SW480 (cell line): Measurements from ENCODE around the gene PLCD4.
A peak's percentile ranks its signal among the peaks of the same experiment; 100 is the strongest.

Experiments used
- DNase-seq: peaks from one replicate; pipeline ENCODE4 v3.0.0-alpha.2; 2016; ENCODE audit warnings: low spot score

The PLCD4 gene

DNA sequence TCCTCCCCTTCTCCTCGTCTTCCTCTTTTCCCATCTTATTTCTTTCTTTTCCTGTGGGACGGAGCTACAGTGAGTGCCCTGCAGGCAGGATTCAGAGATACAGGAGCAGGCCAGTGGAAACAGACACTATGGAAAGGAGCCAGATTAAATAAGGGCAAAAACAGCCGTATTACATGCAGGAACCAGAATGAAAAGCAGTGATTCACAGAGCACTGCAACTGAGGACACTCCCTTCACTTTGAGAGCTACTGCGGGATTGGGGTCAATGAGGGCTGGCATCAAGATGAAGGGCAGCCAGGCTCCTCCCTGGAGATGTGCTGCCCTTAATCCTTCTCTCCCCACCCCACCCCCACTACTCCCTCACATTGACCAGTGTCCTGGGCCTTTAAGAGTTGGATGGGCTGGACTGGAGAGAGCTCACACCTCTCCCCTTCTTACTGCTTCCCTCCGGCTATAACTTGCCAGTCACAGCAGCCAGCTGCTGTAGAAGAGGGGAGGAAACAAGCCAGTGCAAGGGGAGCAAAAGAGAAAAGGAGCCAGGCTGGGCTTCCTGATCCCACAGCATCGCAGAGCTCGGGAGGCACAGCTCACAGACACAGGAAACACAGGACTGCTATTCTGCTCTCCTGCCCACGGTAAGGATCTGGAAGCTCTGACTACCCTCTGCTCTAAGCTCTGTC, at the start of gene PLCD4:
TSS of gene PLCD4 (plus strand) at position 464 of the 680 bp plus-strand sequence. CDS start 7,841 bp downstream, outside the sequence.
- no peak for DNase-seq

DNA sequence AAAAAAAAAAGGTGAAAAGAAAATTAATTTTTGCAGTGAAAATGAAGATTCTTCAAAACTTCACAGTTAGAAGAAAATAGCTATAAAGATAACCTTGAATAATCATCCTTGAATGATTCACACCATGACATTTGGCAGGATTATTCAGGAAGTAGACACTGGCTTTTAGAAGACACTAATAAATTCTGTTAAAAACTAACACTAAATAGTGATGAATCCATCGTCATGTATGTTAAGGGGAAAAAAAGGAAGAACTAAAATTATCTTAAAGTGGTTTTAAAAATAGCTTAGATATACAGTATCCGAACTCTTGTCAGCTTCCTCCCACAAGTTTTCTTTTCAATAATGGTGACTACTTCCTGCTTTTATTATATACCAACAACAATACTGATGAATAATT, 49.8 kb upstream of the PLCD4 start:
- no peak for DNase-seq

- DNase-seq, result no peak
These were observed 48.7 kb upstream of the PLCD4 start for GRCh38 chr2:218558986-218559385.

DNA sequence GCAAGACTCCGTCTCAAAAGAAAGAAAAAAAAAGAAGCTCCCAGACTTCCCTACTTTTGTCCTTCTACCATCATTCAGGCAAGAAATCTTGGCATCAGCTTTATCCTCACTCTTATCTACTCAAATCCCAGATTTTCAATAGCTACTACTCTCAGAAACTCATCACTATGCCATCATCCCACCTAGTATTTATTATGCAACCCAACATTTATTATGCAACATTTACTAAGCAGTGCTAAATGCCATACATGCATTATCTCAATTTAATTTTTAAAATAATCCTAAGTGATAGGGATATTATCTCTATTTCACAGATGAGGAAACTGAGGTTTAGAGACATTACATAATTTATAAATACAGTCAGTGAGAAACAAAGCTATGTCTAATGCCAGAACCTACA, 43.6 kb upstream of the PLCD4 start:
- no peak for DNase-seq

- DNase-seq, result no peak
These were observed 41.4 kb upstream of the PLCD4 start for GRCh38 chr2:218566296-218566695.

- no peak for DNase-seq
These were observed 39.9 kb upstream of the PLCD4 start for GRCh38 chr2:218567797-218568189.

GRCh38 chr2:218568190-218569037, 39.3 kb upstream of the PLCD4 start, which contains the start of the genes CNOT9 and USP37:
CNOT9 (plus strand) TSS chr2:218568839; CDS start chr2:218568955, 116 bp downstream.
USP37 (minus strand) TSS chr2:218568351; CDS start chr2:218558653, 9,698 bp downstream.
- peak; percentile 97 for DNase-seq

- DNase-seq, result peak; percentile 65
These were observed 38.7 kb upstream of the PLCD4 start for GRCh38 chr2:218569038-218569431.

- peak; percentile 13 for DNase-seq
These were observed 37.8 kb upstream of the PLCD4 start for GRCh38 chr2:218569661-218570500.

GRCh38 chr2:218570850-218571249, 36.8 kb upstream of the PLCD4 start:
- DNase-seq, result no peak

DNA sequence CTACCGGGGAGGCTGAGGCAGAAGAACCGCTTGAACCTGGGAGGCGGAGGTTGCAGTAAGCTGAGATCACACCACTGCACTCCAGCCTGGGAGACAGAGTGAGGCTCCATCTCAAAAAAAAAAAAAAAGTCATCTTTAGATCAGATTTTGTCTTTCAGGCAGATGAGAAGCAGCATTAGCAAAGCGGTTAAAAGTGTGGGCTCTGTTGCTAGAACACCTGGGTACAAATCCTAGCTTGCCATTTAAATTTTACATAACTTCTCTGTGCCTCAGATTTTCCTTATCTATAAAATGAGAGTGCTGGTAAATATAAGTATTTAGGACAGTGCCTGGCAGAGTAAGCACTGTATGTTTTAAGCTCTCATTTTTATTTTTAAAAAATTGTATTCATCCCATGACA, 30.8 kb upstream of the PLCD4 start:
- DNase-seq, result no peak

- DNase-seq, result no peak
These were observed 30.0 kb upstream of the PLCD4 start for GRCh38 chr2:218577482-218578220.

DNA sequence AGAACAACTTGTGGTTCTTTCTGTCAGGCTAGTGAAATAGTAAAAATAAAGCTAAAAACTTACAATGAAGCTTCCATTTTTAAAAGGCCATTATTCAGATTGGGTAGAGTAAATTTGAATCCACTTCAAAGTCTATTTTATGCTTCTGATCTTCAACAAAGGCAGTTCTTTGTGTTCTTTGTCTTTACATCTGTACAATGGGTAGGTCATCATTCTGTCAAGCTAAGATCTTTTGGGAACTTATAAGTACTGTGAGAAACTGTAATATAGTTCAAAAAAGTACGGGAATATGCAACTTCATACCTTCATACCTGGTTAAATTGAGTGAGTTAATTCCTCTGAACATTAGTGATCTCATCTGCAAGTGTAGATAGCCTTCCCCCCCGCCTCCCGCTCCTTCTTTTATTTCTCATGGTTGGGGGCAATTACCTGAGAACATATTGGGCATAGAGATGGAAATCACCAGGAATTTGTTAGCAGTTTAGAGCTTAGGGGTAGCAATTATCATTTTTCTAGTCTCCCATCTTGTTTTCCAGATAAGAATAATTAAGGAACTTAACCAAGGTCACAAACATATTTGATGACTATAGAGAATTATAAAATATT, 29.3 kb upstream of the PLCD4 start:
- DNase-seq, result no peak

- peak; percentile 27 for DNase-seq
These were observed 25.6 kb upstream of the PLCD4 start for GRCh38 chr2:218582076-218582475.

- DNase-seq, result no peak
These were observed 23.5 kb upstream of the PLCD4 start for GRCh38 chr2:218583983-218584850.

DNA sequence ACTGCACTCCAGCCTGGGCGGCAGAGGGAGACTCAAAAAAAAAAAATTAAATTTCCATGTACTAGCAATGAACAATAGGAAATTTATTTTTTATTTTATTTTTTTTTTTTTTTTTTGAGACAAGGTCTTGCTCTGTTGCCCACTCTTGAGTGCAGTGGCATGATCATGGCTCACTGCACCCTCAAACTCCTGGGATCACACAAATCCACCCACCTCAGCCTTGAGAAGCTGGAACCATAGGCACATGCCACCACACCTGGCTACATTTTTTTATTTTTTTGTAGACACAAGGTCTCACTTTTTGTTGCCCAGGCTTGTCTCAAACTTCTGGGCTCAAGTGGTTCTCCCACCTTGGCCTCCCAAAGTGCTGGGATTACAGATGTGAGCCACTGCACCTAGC, 22.2 kb upstream of the PLCD4 start:
- no peak for DNase-seq

- DNase-seq, result no peak
These were observed 2.3 kb upstream of the PLCD4 start for GRCh38 chr2:218605432-218605831.

DNA sequence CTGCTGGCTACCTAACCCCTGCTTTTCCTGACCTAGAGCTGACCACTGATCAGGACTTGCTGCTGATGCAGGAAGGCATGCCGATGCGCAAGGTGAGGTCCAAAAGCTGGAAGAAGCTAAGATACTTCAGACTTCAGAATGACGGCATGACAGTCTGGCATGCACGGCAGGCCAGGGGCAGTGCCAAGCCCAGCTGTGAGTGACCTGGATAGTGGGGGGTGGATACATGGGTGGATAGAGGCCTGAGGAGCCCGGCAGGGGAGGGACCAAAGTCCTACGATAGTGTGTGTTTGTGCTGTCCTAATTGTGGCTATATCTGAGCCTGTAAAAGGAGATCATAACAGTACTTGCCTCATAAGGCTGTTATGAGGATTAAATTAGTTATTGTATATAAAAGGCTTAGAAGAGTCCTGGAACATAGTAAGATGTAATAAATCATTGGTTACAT, 8.2 kb downstream of the PLCD4 start:
- DNase-seq, result no peak

DNA sequence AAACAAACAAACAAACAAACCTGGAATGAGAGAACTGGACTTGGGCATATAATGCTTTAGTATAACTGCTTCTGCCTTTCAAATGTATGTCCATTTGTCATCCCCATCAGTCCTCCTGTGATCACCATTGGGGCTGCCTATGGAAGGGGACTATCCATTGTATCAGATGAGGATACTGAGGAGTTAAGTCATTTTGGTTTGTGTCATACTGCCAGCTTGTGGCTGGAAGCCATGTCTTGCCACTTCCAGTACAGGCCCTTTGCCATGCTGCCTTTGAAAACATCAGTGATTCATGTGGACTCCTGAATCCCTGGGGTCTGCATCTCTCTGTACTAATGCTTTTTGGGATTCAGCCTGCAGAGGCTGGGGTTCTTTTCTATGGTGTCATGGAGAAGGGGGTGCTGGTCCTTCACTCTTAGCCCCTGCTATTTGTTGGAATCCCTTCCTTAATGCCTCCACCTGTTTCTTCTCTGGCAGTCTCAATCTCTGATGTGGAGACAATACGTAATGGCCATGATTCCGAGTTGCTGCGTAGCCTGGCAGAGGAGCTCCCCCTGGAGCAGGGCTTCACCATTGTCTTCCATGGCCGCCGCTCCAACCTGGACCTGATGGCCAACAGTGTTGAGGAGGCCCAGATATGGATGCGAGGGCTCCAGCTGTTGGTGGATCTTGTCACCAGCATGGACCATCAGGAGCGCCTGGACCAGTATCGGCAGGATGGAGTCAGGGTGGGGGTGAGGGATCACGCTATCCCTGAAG, 10.6 kb downstream of the PLCD4 start:
- DNase-seq, result peak; percentile 48
